BJ (cell line): ENCODE data around the gene KRTAP10-1. TPM values are rescaled to one million over a fixed set of nuclear protein-coding genes. Genes with fewer than 3 reads are reported as not detected.

ENCODE experiments used
- CTCF ChIA-PET: fragments of 350-600 bp; formaldehyde crosslinking; extraction: SDS; loops from one replicate; lab custom pipeline; 2021; ENCODE audit warnings: antibody characterized with exemption, inconsistent platforms; lab: Yijun Ruan, JAX
- POLR2A ChIA-PET: fragments of 300-600 bp; sonication (Branson Sonifier 250); formaldehyde crosslinking; extraction: SDS; loops from one replicate; lab custom pipeline; 2021; ENCODE audit warnings: antibody characterized with exemption; lab: Charles Lee
- DNase-seq: peaks from one replicate; pipeline ENCODE4 v3.0.0-alpha.2; 2011; ENCODE audit warnings: low read depth
- H3K27me3 ChIP-seq: 2 replicates; pipeline ENCODE4 v1.6.0; 2011; ENCODE audit warnings: low read length; ENCODE audit not compliant: control insufficient read depth, insufficient read depth
- H3K36me3 ChIP-seq: 2 replicates; pipeline ENCODE4 v1.5.1; 2011; ENCODE audit warnings: low read length; ENCODE audit not compliant: control insufficient read depth, insufficient read depth
- H3K4me3 ChIP-seq: 2 replicates; pipeline ENCODE4 v1.5.1; 2011; ENCODE audit warnings: low read depth, mild to moderate bottlenecking, control low read depth, low read length
- CTCF ChIP-seq: IDR thresholded peaks from 2 replicates; pipeline ENCODE4 v1.5.1; 2011; ENCODE audit warnings: low read depth, mild to moderate bottlenecking, control low read depth, inconsistent platforms, low read length, moderate library complexity; ENCODE audit not compliant: insufficient read depth
- polyA plus RNA-seq: library from polyadenylated mRNA; depleted of rRNA; stranded (reverse); fragments of >200 nt; gene quantifications from 2 replicates; pipeline ENCODE4 v1.2.3, GENCODE V29; 2011

The KRTAP10-1 gene
- polyA plus RNA-seq, 1 experiment = not detected

- no peaks in the 10 kb centered on the region for H3K36me3 ChIP-seq
- TF ChIP-seq CTCF = no peak
- ChIA-PET CTCF (interaction anchor here (1.0 to 1.4 kb wide), 4 partner anchors 9 to 17 kb away, joined by 3 to 5 read pairs (median 4); no protein-coding TSS in a partner anchor), POLR2A (no interaction called here)
- H3K4me3 ChIP-seq = no peak overlapping the region
- no peaks in the 10 kb centered on the region; the same call in 1 of the 2 replicates for H3K27me3 ChIP-seq
- no peak for DNase-seq
These were observed 43.1 kb downstream of the KRTAP10-1 start for GRCh38 chr21:44496564-44497550.

GRCh38 chr21:44495611-44496563 is 44.1 kb downstream of the KRTAP10-1 start:
- no peaks in the 10 kb centered on the region; the same call in 1 of the 2 replicates for H3K27me3 ChIP-seq
- POLR2A ChIA-PET = no interaction called here
- CTCF ChIA-PET = interaction anchor here (1.0 to 1.6 kb wide), 4 partner anchors 12 to 16 kb away, joined by 3 to 5 read pairs (median 4); no protein-coding TSS in a partner anchor
- no peak overlapping the region for H3K4me3 ChIP-seq
- no peak for DNase-seq
- no peak for TF ChIP-seq CTCF
- H3K36me3 ChIP-seq = no peaks in the 10 kb centered on the region

GRCh38 chr21:44494956-44495355 is 45.0 kb downstream of the KRTAP10-1 start:
- no peak overlapping the region for H3K4me3 ChIP-seq
- H3K27me3 ChIP-seq = no peaks in the 10 kb centered on the region; the same call in 1 of the 2 replicates
- ChIA-PET CTCF (interaction anchor here (1.0 to 1.6 kb wide), 2 partner anchors 15 to 155 kb away, joined by 3 to 5 read pairs; no protein-coding TSS in a partner anchor), POLR2A (no interaction called here)
- TF ChIP-seq CTCF = no peak
- DNase-seq = no peak
- no peaks in the 10 kb centered on the region for H3K36me3 ChIP-seq

- CTCF ChIA-PET = interaction anchor here (0.9 to 1.6 kb wide), 3 partner anchors 16 to 299 kb away, joined by 3 to 5 read pairs (median 3); no protein-coding TSS in a partner anchor
- POLR2A ChIA-PET = no interaction called here
- no peak for TF ChIP-seq CTCF
- Histone ChIP-seq H3K36me3 (no peaks in the 10 kb centered on the region), H3K4me3 (no peak overlapping the region), H3K27me3 (no peaks in the 10 kb centered on the region; the same call in 1 of the 2 replicates)
- DNase-seq = no peak
These were observed 45.6 kb downstream of the KRTAP10-1 start for GRCh38 chr21:44494418-44494817.
